ENCODE measurements around the gene SHANK2.

GRCh38 chr11:71204294-71204693, 48.1 kb downstream of the SHANK2 start:
- TF ChIP-seq EZH2 (optimal IDR thresholded peaks at IDR 0.05; ENCODE audit: low read depth, low read length): no peak
- no peak for TF ChIP-seq CTCF (IDR thresholded peaks at IDR 0.05; ENCODE audit: low read length)

Measured in MM.1S (cell line).